PC-3 (cell line): Measurements from ENCODE around the gene SRPX2.

Experiments used
- EZH2 ChIP-seq: fragments of 300-600 bp; sonication (generic); IDR thresholded peaks from one replicate; pipeline ENCODE4 v1.6.1; 2017; ENCODE audit warnings: antibody characterized with exemption, mild to moderate bottlenecking, low read length; ENCODE audit not compliant: unreplicated experiment
- TF ChIP-seq, protein P1 (sequence below): fragments of 300-600 bp; sonication (generic); conservative IDR thresholded peaks from 2 replicates; pipeline ENCODE4 v1.5.1; 2017; ENCODE audit warnings: antibody characterized with exemption, low read depth, mild to moderate bottlenecking, low read length

DNA sequence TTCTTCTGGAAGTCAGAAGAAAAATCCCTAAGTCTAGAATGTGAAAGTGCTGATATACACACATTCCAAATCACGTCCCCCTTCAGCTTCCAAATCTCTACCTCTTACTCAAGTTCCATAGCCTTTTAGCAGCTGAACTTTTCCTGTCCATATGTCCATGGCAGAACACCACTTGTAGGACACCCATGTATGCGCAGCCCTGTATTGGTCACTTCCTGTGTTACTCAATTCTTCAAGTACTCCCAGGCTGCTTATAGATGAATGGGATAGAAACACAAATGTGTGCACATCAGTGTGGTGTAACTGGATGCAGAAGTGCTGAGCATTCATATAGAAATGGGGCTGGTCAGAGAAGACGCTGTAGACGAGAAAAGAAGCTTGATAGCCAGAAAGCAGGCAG lies 18.8 kb downstream of the SRPX2 start:
- TF ChIP-seq, protein P1, sequence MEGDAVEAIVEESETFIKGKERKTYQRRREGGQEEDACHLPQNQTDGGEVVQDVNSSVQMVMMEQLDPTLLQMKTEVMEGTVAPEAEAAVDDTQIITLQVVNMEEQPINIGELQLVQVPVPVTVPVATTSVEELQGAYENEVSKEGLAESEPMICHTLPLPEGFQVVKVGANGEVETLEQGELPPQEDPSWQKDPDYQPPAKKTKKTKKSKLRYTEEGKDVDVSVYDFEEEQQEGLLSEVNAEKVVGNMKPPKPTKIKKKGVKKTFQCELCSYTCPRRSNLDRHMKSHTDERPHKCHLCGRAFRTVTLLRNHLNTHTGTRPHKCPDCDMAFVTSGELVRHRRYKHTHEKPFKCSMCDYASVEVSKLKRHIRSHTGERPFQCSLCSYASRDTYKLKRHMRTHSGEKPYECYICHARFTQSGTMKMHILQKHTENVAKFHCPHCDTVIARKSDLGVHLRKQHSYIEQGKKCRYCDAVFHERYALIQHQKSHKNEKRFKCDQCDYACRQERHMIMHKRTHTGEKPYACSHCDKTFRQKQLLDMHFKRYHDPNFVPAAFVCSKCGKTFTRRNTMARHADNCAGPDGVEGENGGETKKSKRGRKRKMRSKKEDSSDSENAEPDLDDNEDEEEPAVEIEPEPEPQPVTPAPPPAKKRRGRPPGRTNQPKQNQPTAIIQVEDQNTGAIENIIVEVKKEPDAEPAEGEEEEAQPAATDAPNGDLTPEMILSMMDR = no peak
- TF ChIP-seq EZH2 = no peak
